SH-SY5Y (cell line): ENCODE measurements around the gene PPHLN1.

Source experiments
- GATA2 ChIP-seq: IDR thresholded peaks from 2 replicates; pipeline ENCODE4 v1.6.1; 2011; ENCODE audit warnings: mild to moderate bottlenecking, low read depth, low read length
- GATA3 ChIP-seq: IDR thresholded peaks from 2 replicates; pipeline ENCODE4 v1.6.1; 2011; ENCODE audit warnings: low read depth, mild to moderate bottlenecking, low read length, moderate library complexity

DNA sequence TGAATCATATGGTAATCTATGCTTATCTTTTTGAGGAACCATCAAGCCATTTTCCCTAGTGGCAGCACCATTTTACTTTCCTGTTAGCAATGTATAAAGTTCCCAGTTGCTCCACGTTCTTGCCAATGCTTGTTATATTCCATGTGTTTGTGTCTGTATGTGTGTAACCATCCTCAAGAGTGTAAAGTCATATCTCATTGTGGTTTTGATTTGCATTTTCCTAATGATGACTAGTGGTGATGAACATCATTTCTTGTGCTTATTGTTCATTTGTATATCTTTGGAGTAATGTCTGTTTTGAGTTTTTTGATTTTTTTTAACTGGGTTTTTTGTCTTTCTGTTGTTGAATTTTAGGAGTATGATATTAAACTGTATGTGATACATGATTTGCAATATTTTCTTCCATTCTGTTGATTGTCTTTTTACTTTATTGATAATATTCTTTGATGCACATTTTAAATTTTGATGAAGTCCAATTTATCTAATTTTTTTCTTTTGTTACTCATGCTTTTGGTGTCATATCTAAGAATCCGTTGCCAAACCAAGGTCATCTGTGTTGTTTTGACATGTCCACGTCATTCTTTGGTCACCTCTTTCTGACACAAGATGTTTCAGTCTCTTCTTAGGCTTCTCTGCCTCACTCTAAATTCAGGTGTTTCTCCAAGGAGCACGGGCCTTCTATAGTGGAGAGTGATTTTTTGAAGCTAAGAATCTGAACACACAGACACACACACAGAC, 36.1 kb downstream of the PPHLN1 start:
- TF ChIP-seq GATA2 (no peak), GATA3 (no peak)
